B cell (primary cell): ENCODE measurements around the gene AP3S1. TPM values are rescaled to one million over a fixed set of nuclear protein-coding genes. Genes with fewer than 3 reads are reported as not detected.

ENCODE experiments used
- ATAC-seq: fragments of 200-7000 bp; cut with Tn5 transposase; one replicate; pipeline ENCODE4 v1.10.0; 2021; ENCODE audit warnings: low read depth, mild to moderate bottlenecking, moderate number of reproducible peaks, moderate library complexity
- CTCF ChIA-PET: fragments of 350-600 bp; sonication (Branson Sonifier 250); formaldehyde crosslinking; loops from one replicate; lab custom pipeline; 2021; ENCODE audit warnings: antibody characterized with exemption, inconsistent platforms; lab: Charles Lee
- POLR2A ChIA-PET: fragments of 350-600 bp; sonication (Branson Sonifier 250); formaldehyde crosslinking; loops from one replicate; lab custom pipeline; 2021; ENCODE audit warnings: antibody characterized with exemption; lab: Charles Lee
- DNase-seq: peaks from one replicate; pipeline ENCODE4 v3.0.0; 2013
- H2AFZ ChIP-seq: 2 replicates; pipeline ENCODE4 v1.6.1; 2012; ENCODE audit warnings: mild to moderate bottlenecking, low read depth, low read length; ENCODE audit not compliant: insufficient read depth, poor library complexity, severe bottlenecking
- H3K27ac ChIP-seq, 2 donors: 1 replicate in 1 of 2; 2 replicates in 1 of 2; pipeline ENCODE4 v1.5.1; 2012 to 2013; ENCODE audit warnings: low read length in 2 of 2, mild to moderate bottlenecking in 2 of 2, moderate library complexity in 1 of 2
- H3K27me3 ChIP-seq, 4 experiments: fragments of 200-600 bp in 1 of 4; sonication (generic) in 1 of 4; replicated peaks in 1 of 4; 1 replicate in 2 of 4; 2 replicates in 2 of 4; pipeline versions ENCODE4 v1.6.1 to v1.7.0; 2013 to 2016; ENCODE audit warnings: low read length in 3 of 4, mild to moderate bottlenecking in 2 of 4, mixed read lengths in 1 of 4, moderate library complexity in 1 of 4; ENCODE audit not compliant: insufficient read depth in 4 of 4, control insufficient read depth in 3 of 4; ENCODE audit errors: control extremely low read depth in 1 of 4
- H3K36me3 ChIP-seq, 2 experiments: replicated peaks in 1 of 2; 1 replicate in 1 of 2; 2 replicates in 1 of 2; pipeline versions ENCODE4 v1.6.1 to v1.7.1; 2013; ENCODE audit warnings: low read length in 1 of 2; ENCODE audit not compliant: insufficient read depth in 2 of 2, control insufficient read depth in 1 of 2; ENCODE audit errors: control extremely low read depth in 1 of 2, extremely low read depth in 1 of 2
- H3K4me1 ChIP-seq, 2 donors: fragments of 200-600 bp in 1 of 2; sonication (generic) in 1 of 2; 1 replicate in 1 of 2; 2 replicates in 1 of 2; pipeline versions ENCODE4 v1.5.1 to v1.6.1; 2013 to 2017; ENCODE audit warnings: low read length in 2 of 2; ENCODE audit not compliant: control insufficient read depth in 2 of 2, insufficient read depth in 2 of 2
- H3K4me2 ChIP-seq: replicated peaks from 2 replicates; pipeline ENCODE3; 2012; ENCODE audit warnings: mild to moderate bottlenecking, low read depth, low read length; ENCODE audit not compliant: poor library complexity, severe bottlenecking
- H3K4me3 ChIP-seq, 5 experiments: fragments of 200-600 bp in 1 of 5; sonication (generic) in 1 of 5; 1 replicate in 3 of 5; 2 replicates in 2 of 5; pipeline versions ENCODE4 v1.5.1 to v1.7.0; 2011 to 2016; ENCODE audit warnings: low read length in 4 of 5, mild to moderate bottlenecking in 4 of 5, low read depth in 2 of 5, control low read depth in 1 of 5, moderate library complexity in 1 of 5; ENCODE audit not compliant: insufficient read depth in 1 of 5; ENCODE audit errors: control extremely low read depth in 1 of 5, extremely low read depth in 1 of 5
- H3K79me2 ChIP-seq: fragments of 200-600 bp; sonication (generic); one replicate; pipeline ENCODE4 v1.6.0; 2016; ENCODE audit warnings: low read length; ENCODE audit not compliant: control insufficient read depth, insufficient read depth
- H3K9ac ChIP-seq: fragments of 200-600 bp; sonication (generic); 2 replicates; pipeline ENCODE4 v1.6.1; 2017; ENCODE audit warnings: mild to moderate bottlenecking, low read length, moderate library complexity
- H3K9me3 ChIP-seq, 3 donors: one replicate each; pipeline versions ENCODE4 v1.6.1 to v1.7.1; 2013; ENCODE audit warnings: low read length in 2 of 3; ENCODE audit not compliant: control insufficient read depth in 2 of 3, insufficient read depth in 1 of 3; ENCODE audit errors: control extremely low read depth in 1 of 3
- H4K20me1 ChIP-seq: 2 replicates; pipeline ENCODE4 v1.6.0; 2012; ENCODE audit warnings: mild to moderate bottlenecking, low read length; ENCODE audit not compliant: insufficient read depth, control insufficient read depth, poor library complexity, severe bottlenecking
- H3K27ac Mint-ChIP-seq: one replicate; pipeline ENCODE4 v1.8.0; 2021; ENCODE audit warnings: mixed read lengths
- H3K27me3 Mint-ChIP-seq: one replicate; pipeline ENCODE4 v1.8.0; 2021; ENCODE audit warnings: mixed read lengths
- H3K4me1 Mint-ChIP-seq: one replicate; pipeline ENCODE4 v1.8.0; 2021; ENCODE audit warnings: mixed read lengths
- H3K4me3 Mint-ChIP-seq: one replicate; pipeline ENCODE4 v1.8.0; 2021; ENCODE audit warnings: mixed read lengths
- H3K9me3 Mint-ChIP-seq: one replicate; pipeline ENCODE4 v1.8.0; 2022; ENCODE audit warnings: mixed read lengths; ENCODE audit not compliant: insufficient read depth
- CTCF ChIP-seq: fragments of 200-600 bp; IDR thresholded peaks from one replicate; pipeline ENCODE4 v1.8.0; 2022; ENCODE audit warnings: antibody characterized with exemption, mild to moderate bottlenecking
- EZH2 ChIP-seq: IDR thresholded peaks from 2 replicates; pipeline ENCODE4 v1.6.1; 2012; ENCODE audit warnings: borderline replicate concordance, low read depth, mild to moderate bottlenecking, moderate library complexity, low read length; ENCODE audit not compliant: insufficient read depth, poor library complexity, severe bottlenecking
- WGBS: methylation state at CpG from one replicate; pipeline ENCODE4 v1.1.5; 2013; ENCODE audit warnings: missing lambda C conversion rate; ENCODE audit not compliant: insufficient coverage; 5-methylcytosine and 5-hydroxymethylcytosine counted together
- intact Hi-C: fragments of 100-400 bp; cut with micrococcal nuclease; formaldehyde crosslinking; loops from one replicate; pipeline ENCODE4 v1.10.0; 2022
- polyA plus RNA-seq: library from polyadenylated mRNA; depleted of rRNA; stranded (reverse); fragments of >200 nt; gene quantifications from 2 replicates; pipeline ENCODE4 v1.2.3, GENCODE V29; 2012
- total RNA-seq, 2 donors: library from RNA; stranded (reverse); fragments of 120-200 nt in 1 of 2; gene quantifications; 1 replicate in 1 of 2; 2 replicates in 1 of 2; pipeline versions ENCODE4 v1.2.3 to v1.2.4, GENCODE V29; 2013 to 2022

AP3S1 gene
- total and polyA plus RNA-seq, 2 donors (not counting 1 experiment from before 2014, with no cell fraction given) = 12.8 to 47.6 TPM

DNA sequence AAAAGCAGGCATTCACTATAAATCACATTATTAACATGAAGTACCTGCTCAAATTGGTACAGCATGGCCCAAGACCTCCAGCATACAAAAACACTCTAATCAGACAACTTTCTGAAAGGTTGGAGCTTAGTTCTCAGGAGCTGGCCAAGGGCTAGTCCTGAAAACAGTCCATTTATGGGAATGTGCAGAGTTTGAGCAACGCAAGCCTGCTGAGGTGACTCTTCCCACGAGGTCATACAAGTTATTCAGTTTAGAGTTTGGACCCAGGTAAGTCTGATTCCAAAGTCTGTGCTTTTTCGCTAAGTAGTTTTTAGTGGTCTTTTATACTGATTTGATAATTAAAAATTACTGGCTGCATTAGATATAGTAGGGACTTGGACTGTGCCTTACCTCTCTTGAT, 52.6 kb downstream of the AP3S1 start:
- no peaks in the 10 kb centered on the region for H3K79me2 ChIP-seq
- H3K27ac ChIP-seq = no peak overlapping the region
- no peaks in the 10 kb centered on the region for H4K20me1 ChIP-seq
- peaks cover 0 to 3% of the 10 kb centered on the region in 2 experiments for H3K36me3 ChIP-seq
- no peak overlapping the region for H3K4me2 ChIP-seq
- ChIA-PET POLR2A (no interaction called here), CTCF (interaction anchor here (1.2 kb wide), 1 partner anchor 10 kb away, joined by 3 read pairs; no protein-coding TSS in a partner anchor)
- H3K4me3 Mint-ChIP-seq = no peak overlapping the region
- ATAC-seq = no peak
- TF ChIP-seq CTCF (no peak), EZH2 (no peak)
- H3K4me1 ChIP-seq = no peaks in the 10 kb centered on the region
- H3K9me3 ChIP-seq = no peaks in the 10 kb centered on the region
- H3K27me3 ChIP-seq = no peaks in the 10 kb centered on the region
- no peak overlapping the region for H3K9ac ChIP-seq
- no peak overlapping the region for H3K27ac Mint-ChIP-seq
- intact Hi-C loops = no loop called here
- H2AFZ ChIP-seq = no peak overlapping the region
- no peak for DNase-seq
- H3K4me1 Mint-ChIP-seq = no peaks in the 10 kb centered on the region
- H3K4me3 ChIP-seq = no peak overlapping the region
- no peaks in the 10 kb centered on the region for H3K27me3 Mint-ChIP-seq
- WGBS = 94% methylated on average over 2 of the region's 3 CpGs
- H3K9me3 Mint-ChIP-seq = no peaks in the 10 kb centered on the region

- Histone ChIP-seq H3K27me3 (no peaks in the 10 kb centered on the region), H4K20me1 (no peaks in the 10 kb centered on the region), H2AFZ (no peak overlapping the region), H3K9me3 (no peaks in the 10 kb centered on the region), H3K4me1 (no peaks in the 10 kb centered on the region), H3K4me3 (no peak overlapping the region), H3K27ac (no peak overlapping the region), H3K79me2 (no peaks in the 10 kb centered on the region), H3K9ac (no peak overlapping the region), H3K4me2 (no peak overlapping the region), H3K36me3 (peaks cover 0 to 4% of the 10 kb centered on the region in 2 experiments)
- H3K27ac Mint-ChIP-seq = no peak overlapping the region
- H3K4me3 Mint-ChIP-seq = no peak overlapping the region
- H3K27me3 Mint-ChIP-seq = no peaks in the 10 kb centered on the region
- POLR2A ChIA-PET = no interaction called here
- H3K4me1 Mint-ChIP-seq = no peaks in the 10 kb centered on the region
- intact Hi-C loops = no loop called here
- no peaks in the 10 kb centered on the region for H3K9me3 Mint-ChIP-seq
- no peak for TF ChIP-seq CTCF
- TF ChIP-seq EZH2 = no peak
- WGBS = 90% methylated on average over 1 of the region's 3 CpGs
- CTCF ChIA-PET = no interaction called here
- ATAC-seq (no peak), DNase-seq (no peak)
Observed at GRCh38 chr5:115895821-115896220, 54.1 kb downstream of the AP3S1 start.
